ENCODE results near the gene HHIPL1.

Gene HHIPL1

DNA sequence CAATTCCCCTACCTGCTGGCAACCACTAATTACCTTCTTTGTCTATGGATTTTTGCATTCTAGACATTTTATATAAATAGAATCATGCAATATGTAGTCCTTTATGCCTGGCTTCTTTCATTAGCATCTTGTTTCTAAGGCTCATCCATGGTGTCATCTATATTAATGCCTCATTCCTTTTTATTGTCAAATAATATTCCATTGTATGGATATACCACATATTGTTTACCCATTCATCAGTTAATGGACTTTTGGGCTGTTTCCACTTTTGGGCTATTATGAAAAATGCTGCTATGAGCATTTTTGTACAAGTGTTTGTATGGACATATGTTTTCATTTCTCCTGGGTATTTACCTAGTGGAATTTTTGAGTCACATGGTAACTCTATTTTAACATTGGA, 57.2 kb downstream of the HHIPL1 start:
- no peak for DNase-seq (ENCODE audit: low read depth)
- TF ChIP-seq, protein P1, sequence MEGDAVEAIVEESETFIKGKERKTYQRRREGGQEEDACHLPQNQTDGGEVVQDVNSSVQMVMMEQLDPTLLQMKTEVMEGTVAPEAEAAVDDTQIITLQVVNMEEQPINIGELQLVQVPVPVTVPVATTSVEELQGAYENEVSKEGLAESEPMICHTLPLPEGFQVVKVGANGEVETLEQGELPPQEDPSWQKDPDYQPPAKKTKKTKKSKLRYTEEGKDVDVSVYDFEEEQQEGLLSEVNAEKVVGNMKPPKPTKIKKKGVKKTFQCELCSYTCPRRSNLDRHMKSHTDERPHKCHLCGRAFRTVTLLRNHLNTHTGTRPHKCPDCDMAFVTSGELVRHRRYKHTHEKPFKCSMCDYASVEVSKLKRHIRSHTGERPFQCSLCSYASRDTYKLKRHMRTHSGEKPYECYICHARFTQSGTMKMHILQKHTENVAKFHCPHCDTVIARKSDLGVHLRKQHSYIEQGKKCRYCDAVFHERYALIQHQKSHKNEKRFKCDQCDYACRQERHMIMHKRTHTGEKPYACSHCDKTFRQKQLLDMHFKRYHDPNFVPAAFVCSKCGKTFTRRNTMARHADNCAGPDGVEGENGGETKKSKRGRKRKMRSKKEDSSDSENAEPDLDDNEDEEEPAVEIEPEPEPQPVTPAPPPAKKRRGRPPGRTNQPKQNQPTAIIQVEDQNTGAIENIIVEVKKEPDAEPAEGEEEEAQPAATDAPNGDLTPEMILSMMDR (IDR thresholded peaks at IDR 0.05; ENCODE audit: insufficient read depth, low read depth, low read length, missing control alignments) = no peak
- no peak overlapping the region for H3K4me3 ChIP-seq (ENCODE audit: low read depth, low read length)

DNA sequence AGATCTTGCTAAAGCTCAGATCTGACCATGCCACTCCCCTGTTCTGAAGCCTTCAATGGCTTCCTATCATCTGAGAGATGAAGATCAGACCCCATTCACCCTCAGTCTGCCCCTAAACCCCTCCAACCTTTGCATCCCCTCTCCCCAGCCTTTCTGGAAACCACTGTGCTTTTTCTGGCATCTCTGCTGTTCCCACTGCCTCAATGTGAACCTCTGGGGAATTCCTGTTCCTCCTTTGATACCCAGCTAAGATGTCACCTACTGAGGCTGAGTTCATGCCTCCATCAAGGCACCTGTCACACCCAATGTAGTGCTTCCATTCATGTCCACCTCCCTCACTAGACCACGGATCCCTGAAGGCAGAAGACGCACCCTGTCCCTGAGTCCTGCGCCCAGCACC, 58.5 kb downstream of the HHIPL1 start:
- DNase-seq (ENCODE audit: low read depth) = no peak
- no peak overlapping the region for H3K4me3 ChIP-seq (ENCODE audit: low read depth, low read length)

DNA sequence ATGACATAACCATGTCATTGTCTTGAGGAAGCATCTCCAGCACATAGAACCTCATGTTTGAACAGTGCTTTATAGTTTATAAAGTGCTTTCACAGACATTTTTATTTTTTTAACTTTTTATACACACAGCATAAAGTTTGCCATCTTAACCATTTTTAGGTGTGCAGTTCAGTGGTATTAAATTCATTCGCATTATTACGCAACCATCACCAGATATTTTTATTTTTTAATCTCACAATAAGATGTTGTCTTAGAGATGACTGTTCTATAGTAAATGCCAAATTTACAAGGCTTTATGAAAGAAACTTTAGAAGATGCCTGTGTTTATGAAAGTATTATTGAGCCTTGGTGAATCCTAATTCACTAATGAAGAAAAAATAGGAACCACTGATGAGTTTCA, 59.1 kb downstream of the HHIPL1 start:
- TF ChIP-seq, protein P1 (IDR thresholded peaks at IDR 0.05; ENCODE audit: insufficient read depth, low read depth, low read length, missing control alignments) = no peak
- no peak for DNase-seq (ENCODE audit: low read depth)
- no peak overlapping the region for H3K4me3 ChIP-seq (ENCODE audit: low read depth, low read length)

More for the DNA sequence above, 58.5 kb downstream of the HHIPL1 start:
- TF ChIP-seq, protein P1 (IDR thresholded peaks at IDR 0.05; ENCODE audit: insufficient read depth, low read depth, low read length, missing control alignments) = no peak

DNA sequence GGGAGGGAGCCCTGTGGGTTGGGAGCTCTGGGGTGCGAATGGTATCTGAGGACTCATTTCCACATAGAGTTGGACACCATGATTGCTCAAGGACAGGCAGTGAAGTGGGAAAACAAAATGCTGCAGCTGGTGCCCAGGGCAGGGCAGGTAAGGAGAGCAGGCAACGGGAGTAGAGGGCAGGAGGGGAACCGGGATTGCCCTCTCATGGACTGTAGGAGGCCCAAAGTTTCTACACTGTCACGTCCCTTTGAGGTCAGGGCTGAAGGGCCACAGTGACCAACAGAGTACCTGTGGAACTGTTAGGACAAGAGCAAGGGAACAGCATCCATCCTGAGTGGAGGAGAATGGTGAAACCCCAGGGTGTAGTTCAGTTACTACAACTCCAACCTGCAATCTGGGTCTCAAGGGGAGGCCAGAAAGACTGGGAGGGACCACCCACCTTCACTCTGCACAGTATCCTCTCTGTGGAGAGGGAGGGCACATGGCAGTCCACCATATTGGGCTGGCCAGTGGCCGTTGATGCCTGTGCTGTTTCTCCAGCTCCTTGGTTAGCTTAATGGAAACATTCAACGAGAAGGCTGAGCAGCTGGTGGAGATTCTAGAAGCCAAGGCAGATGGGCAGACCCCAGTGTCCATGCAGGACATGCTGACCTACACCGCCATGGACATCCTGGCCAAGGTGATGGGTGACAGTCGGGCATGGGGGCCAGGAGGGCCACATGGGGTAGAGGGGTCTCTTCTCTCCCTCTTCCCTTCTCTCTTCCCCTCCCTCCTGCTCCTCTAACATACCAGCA, 61.4 kb downstream of the HHIPL1 start:
- DNase-seq (ENCODE audit: low read depth) = no peak
- TF ChIP-seq, protein P1 (IDR thresholded peaks at IDR 0.05; ENCODE audit: insufficient read depth, low read depth, low read length, missing control alignments) = no peak
- no peak overlapping the region for H3K4me3 ChIP-seq (ENCODE audit: low read depth, low read length)

DNA sequence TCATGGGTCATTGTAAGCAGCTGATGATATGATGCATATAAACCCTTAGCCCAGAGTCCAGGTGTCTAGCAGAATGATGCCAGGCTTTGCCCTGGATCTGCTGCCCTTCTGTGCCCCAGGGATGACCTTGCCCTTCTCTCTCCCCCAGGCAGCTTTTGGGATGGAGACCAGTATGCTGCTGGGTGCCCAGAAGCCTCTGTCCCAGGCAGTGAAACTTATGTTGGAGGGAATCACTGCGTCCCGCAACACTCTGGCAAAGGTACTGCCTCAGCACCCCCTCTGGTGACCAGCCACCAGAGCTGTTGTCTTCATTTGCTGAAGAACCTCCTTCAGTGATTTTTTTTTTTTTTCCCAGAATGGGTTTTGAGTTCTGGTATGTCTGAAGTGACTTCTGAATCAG, 62.5 kb downstream of the HHIPL1 start:
- no peak for DNase-seq (ENCODE audit: low read depth)
- TF ChIP-seq, protein P1 (IDR thresholded peaks at IDR 0.05; ENCODE audit: insufficient read depth, low read depth, low read length, missing control alignments) = no peak
- no peak overlapping the region for H3K4me3 ChIP-seq (ENCODE audit: low read depth, low read length)

DNA sequence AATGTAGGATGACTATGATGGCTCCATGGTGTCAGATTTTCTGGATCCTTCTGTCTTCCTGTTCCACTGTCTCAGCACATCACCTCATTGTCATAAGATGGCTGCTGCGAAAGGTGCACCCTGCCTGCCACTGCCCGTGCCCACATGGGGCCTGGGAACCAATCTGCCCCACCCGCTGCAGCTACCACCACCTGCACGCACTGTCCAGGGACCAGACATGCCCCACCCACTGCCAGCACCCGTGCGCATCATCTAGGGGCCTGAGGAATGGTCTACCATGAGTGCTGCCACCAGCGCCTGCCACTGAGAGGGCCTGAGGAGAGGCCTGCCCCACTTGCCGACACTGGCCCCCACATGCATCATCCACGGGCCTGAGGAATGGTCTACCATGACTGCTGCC, 63.0 kb downstream of the HHIPL1 start:
- TF ChIP-seq, protein P1 (IDR thresholded peaks at IDR 0.05; ENCODE audit: insufficient read depth, low read depth, low read length, missing control alignments) = no peak
- no peak overlapping the region for H3K4me3 ChIP-seq (ENCODE audit: low read depth, low read length)
- no peak for DNase-seq (ENCODE audit: low read depth)

DNA sequence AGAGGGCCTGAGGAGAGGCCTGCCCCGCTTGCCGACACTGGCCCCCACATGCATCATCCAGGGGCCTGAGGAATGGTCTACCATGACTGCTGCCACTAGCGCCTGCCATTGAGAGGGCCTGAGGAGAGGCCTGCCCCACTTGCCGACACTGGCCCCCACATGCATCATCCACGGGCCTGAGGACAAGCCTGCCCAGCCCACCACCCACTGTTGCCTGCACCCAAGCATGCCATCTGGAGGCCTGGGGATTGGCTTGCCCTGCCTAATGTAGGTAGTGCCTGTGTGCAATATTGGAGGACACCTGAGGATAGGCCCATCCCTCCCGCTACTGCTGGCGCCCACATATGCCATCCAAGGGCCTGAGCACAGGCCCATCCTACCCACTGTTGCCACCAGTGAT, 63.5 kb downstream of the HHIPL1 start:
- H3K4me3 ChIP-seq (ENCODE audit: low read depth, low read length) = no peak overlapping the region
- TF ChIP-seq, protein P1 (IDR thresholded peaks at IDR 0.05; ENCODE audit: insufficient read depth, low read depth, low read length, missing control alignments) = no peak
- no peak for DNase-seq (ENCODE audit: low read depth)

Data from GM12865 (cell line).